Measurements from ENCODE around the gene CDH11.

DNA sequence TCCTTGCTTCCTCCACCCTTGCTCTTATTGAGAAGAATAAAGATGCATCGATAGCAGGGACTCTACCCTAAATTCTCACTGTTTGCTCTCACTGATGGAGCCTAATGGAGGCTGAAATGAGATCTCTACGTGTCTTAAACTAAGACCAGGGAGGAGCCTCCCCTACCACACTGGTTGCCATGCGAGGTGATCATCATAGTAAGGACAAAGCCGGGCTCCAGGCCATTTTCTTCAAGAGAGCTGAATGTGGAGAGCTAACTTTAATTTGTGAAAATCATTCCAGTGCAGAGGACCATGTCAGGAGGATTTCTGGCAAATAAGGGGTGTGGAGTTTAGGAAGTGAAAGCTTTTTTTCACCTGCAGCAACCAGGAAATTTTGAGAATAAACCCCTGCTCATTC, 5.6 kb downstream of the CDH11 start:
- TF ChIP-seq, protein P1, sequence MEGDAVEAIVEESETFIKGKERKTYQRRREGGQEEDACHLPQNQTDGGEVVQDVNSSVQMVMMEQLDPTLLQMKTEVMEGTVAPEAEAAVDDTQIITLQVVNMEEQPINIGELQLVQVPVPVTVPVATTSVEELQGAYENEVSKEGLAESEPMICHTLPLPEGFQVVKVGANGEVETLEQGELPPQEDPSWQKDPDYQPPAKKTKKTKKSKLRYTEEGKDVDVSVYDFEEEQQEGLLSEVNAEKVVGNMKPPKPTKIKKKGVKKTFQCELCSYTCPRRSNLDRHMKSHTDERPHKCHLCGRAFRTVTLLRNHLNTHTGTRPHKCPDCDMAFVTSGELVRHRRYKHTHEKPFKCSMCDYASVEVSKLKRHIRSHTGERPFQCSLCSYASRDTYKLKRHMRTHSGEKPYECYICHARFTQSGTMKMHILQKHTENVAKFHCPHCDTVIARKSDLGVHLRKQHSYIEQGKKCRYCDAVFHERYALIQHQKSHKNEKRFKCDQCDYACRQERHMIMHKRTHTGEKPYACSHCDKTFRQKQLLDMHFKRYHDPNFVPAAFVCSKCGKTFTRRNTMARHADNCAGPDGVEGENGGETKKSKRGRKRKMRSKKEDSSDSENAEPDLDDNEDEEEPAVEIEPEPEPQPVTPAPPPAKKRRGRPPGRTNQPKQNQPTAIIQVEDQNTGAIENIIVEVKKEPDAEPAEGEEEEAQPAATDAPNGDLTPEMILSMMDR (IDR thresholded peaks at IDR 0.05) = no peak
- TF ChIP-seq POLR2A (IDR thresholded peaks at IDR 0.05) = no peak

Data from stomach (tissue), 4 donors.